ENCODE results near the gene DCXR. TPM values are rescaled to one million over a fixed set of nuclear protein-coding genes. Genes with fewer than 3 reads are reported as not detected.
A peak's percentile ranks its signal among the peaks of the same experiment; 100 is the strongest.

DCXR gene
- total RNA-seq, 4 donors from 2014 or later: 89.1 to 162 (median 135) TPM

GRCh38 chr17:82072827-82073226 lies 35.3 kb upstream of the DCXR start:
- Histone ChIP-seq H3K4me1 (peaks cover 0 to 17% (median 0%) of the 10 kb centered on the region in 3 donors), H3K27me3 (no peaks in the 10 kb centered on the region), H3K27ac (no peak overlapping the region), H3K36me3 (peaks cover 0 to 8% (median 0%) of the 10 kb centered on the region in 3 donors), H3K4me3 (no peak overlapping the region), H3K9me3 (no peaks in the 10 kb centered on the region)
- DNase-seq: no peak
- 71 to 84% methylated on average over 6 of the region's 6 CpGs for WGBS, 2 donors
- TF ChIP-seq CTCF (IDR thresholded peaks at IDR 0.05): no peak
- TF ChIP-seq POLR2A (IDR thresholded peaks at IDR 0.05): no peak
- intact Hi-C loops (cut with DNase I): no loop called here

GRCh38 chr17:82070611-82071010 lies 33.1 kb upstream of the DCXR start:
- Histone ChIP-seq H3K27ac (no peak overlapping the region), H3K4me1 (peaks cover 6 to 21% (median 7%) of the 10 kb centered on the region in 3 donors), H3K9me3 (no peaks in the 10 kb centered on the region), H3K4me3 (no peak overlapping the region), H3K36me3 (no peaks in the 10 kb centered on the region), H3K27me3 (no peaks in the 10 kb centered on the region)
- intact Hi-C loops (cut with DNase I): no loop called here
- TF ChIP-seq CTCF (IDR thresholded peaks at IDR 0.05) (no peak), POLR2A (IDR thresholded peaks at IDR 0.05) (no peak)
- DNase-seq: no peak

- intact Hi-C loops (cut with DNase I): no loop called here
- DNase-seq: no peak
- Histone ChIP-seq H3K9me3 (no peaks in the 10 kb centered on the region), H3K27ac (peak within 1 kb of the TSS; percentile 87 to 93 (median 90)), H3K27me3 (no peaks in the 10 kb centered on the region), H3K4me3 (peak within 1 kb of the TSS; percentile 63 to 98 (median 96)), H3K36me3 (peaks cover 22 to 34% (median 24%) of the 10 kb centered on the region in 3 donors), H3K4me1 (peaks cover 20 to 38% (median 24%) of the 10 kb centered on the region in 3 donors)
- TF ChIP-seq CTCF (IDR thresholded peaks at IDR 0.05) (no peak), POLR2A (IDR thresholded peaks at IDR 0.05) (peak in 1 of 4 donors; percentile 20)
- WGBS, 2 donors: 26 to 29% methylated on average over 12 to 23 of the region's 88 CpGs
Measured at GRCh38 chr17:82065638-82066303, 28.3 kb upstream of the DCXR start, which contains the start of gene DUS1L. Gene DUS1L, minus strand, starts transcription at chr17:82065804. Its CDS starts 745 bp downstream, at chr17:82065059.

- 0% methylated on average over 2 of the region's 47 CpGs; no CpG with 5 or more reads in 1 of the 2 donors for whole genome bisulfite sequencing, 2 donors
- intact Hi-C loops (cut with DNase I): no loop called here
- TF ChIP-seq POLR2A (IDR thresholded peaks at IDR 0.05) (no peak), CTCF (IDR thresholded peaks at IDR 0.05) (no peak)
Measured at GRCh38 chr17:82065193-82065637, 27.7 kb upstream of the DCXR start.

GRCh38 chr17:82064433-82065192 lies 27.1 kb upstream of the DCXR start:
- H3K4me1 ChIP-seq: peaks cover 20 to 38% (median 24%) of the 10 kb centered on the region in 3 donors
- H3K27me3 ChIP-seq: no peaks in the 10 kb centered on the region
- TF ChIP-seq CTCF (IDR thresholded peaks at IDR 0.05): no peak
- TF ChIP-seq POLR2A (IDR thresholded peaks at IDR 0.05): no peak
- H3K27ac ChIP-seq: peak overlapping the region; percentile 84 to 93 (median 90)
- H3K36me3 ChIP-seq: peaks cover 32 to 46% (median 33%) of the 10 kb centered on the region in 3 donors
- 40 to 46% methylated on average over 1 to 19 of the region's 36 CpGs for WGBS, 2 donors
- peak overlapping the region; percentile 63 to 98 (median 96) for H3K4me3 ChIP-seq
- H3K9me3 ChIP-seq: no peaks in the 10 kb centered on the region
- no peak for DNase-seq
- intact Hi-C loops (cut with DNase I): no loop called here

More at GRCh38 chr17:82065193-82065637, 27.7 kb upstream of the DCXR start:
- Histone ChIP-seq H3K27ac (peak overlapping the region; percentile 84 to 93 (median 90)), H3K4me1 (peaks cover 20 to 38% (median 24%) of the 10 kb centered on the region in 3 donors), H3K4me3 (peak overlapping the region; percentile 63 to 98 (median 96)), H3K27me3 (no peaks in the 10 kb centered on the region), H3K36me3 (peaks cover 27 to 40% (median 29%) of the 10 kb centered on the region in 3 donors), H3K9me3 (no peaks in the 10 kb centered on the region)
- no peak for DNase-seq

Data from esophagus squamous epithelium (tissue), 5 donors.